Activated CD4-positive, alpha-beta T cell treated with anti-CD3 and anti-CD28 coated beads for 24 hours (primary cell): ENCODE measurements around the gene COMMD1.
"Not testable (repeated sequence)": the region's sequence is repeated elsewhere in the genome, so short reads cannot be mapped to it uniquely, and the experiment has no call there.

Experiments
- DNase-seq, 2 donors: peaks; one replicate each; pipeline ENCODE4 v3.0.0-alpha.2; 2020; ENCODE audit warnings: low read depth in 2 of 2

Gene COMMD1

GRCh38 chr2:61924895-61925663 is 19.6 kb downstream of the COMMD1 start:
- no peak for DNase-seq

GRCh38 chr2:61926531-61927477 is 21.3 kb downstream of the COMMD1 start:
- DNase-seq = no peak

- DNase-seq = no peak
These were observed 23.5 kb downstream of the COMMD1 start for GRCh38 chr2:61928826-61929461.

GRCh38 chr2:61937098-61937497 is 31.6 kb downstream of the COMMD1 start:
- DNase-seq = no peak

GRCh38 chr2:61937886-61938285 is 32.4 kb downstream of the COMMD1 start:
- DNase-seq = no peak

- DNase-seq = no peak
These were observed 33.0 kb downstream of the COMMD1 start for GRCh38 chr2:61938511-61938910.

GRCh38 chr2:61943251-61943650 is 37.8 kb downstream of the COMMD1 start:
- DNase-seq = no peak

GRCh38 chr2:61946666-61947065 is 41.2 kb downstream of the COMMD1 start:
- no peak for DNase-seq

GRCh38 chr2:61948661-61949457 is 43.4 kb downstream of the COMMD1 start:
- DNase-seq = no peak

- no peak for DNase-seq
These were observed 43.9 kb downstream of the COMMD1 start for GRCh38 chr2:61949458-61949713.

GRCh38 chr2:61949714-61950560 is 44.5 kb downstream of the COMMD1 start:
- no peak for DNase-seq

GRCh38 chr2:61950571-61951315 is 45.3 kb downstream of the COMMD1 start:
- no peak for DNase-seq

- DNase-seq = no peak
These were observed 46.4 kb downstream of the COMMD1 start for GRCh38 chr2:61951881-61952280.

- no peak for DNase-seq
These were observed 46.8 kb downstream of the COMMD1 start for GRCh38 chr2:61952288-61952687.

- DNase-seq = not testable (repeated sequence)
These were observed 49.4 kb downstream of the COMMD1 start for GRCh38 chr2:61954856-61955255.

- DNase-seq = no peak
These were observed 54.2 kb downstream of the COMMD1 start for GRCh38 chr2:61959381-61960293.

GRCh38 chr2:61961231-61961901 is 55.9 kb downstream of the COMMD1 start:
- no peak for DNase-seq
